HL-60 (cell line): Measurements from ENCODE around the gene RHOU.

Source experiments
- REST ChIP-seq: IDR thresholded peaks from 2 replicates; pipeline ENCODE4 v1.6.1; 2012; ENCODE audit warnings: low read depth; ENCODE audit not compliant: insufficient replicate concordance
- TF ChIP-seq, protein P1 (sequence below): IDR thresholded peaks from one replicate; pipeline ENCODE4 v1.5.1; 2011; ENCODE audit warnings: low read length, control low read depth, inconsistent platforms; ENCODE audit not compliant: insufficient read depth

- TF ChIP-seq, protein P1, sequence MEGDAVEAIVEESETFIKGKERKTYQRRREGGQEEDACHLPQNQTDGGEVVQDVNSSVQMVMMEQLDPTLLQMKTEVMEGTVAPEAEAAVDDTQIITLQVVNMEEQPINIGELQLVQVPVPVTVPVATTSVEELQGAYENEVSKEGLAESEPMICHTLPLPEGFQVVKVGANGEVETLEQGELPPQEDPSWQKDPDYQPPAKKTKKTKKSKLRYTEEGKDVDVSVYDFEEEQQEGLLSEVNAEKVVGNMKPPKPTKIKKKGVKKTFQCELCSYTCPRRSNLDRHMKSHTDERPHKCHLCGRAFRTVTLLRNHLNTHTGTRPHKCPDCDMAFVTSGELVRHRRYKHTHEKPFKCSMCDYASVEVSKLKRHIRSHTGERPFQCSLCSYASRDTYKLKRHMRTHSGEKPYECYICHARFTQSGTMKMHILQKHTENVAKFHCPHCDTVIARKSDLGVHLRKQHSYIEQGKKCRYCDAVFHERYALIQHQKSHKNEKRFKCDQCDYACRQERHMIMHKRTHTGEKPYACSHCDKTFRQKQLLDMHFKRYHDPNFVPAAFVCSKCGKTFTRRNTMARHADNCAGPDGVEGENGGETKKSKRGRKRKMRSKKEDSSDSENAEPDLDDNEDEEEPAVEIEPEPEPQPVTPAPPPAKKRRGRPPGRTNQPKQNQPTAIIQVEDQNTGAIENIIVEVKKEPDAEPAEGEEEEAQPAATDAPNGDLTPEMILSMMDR: no peak
- TF ChIP-seq REST: no peak
These were observed 19.5 kb downstream of the RHOU start for GRCh38 chr1:228754646-228755268.
